Esophagus muscularis mucosa (tissue), 4 donors: ENCODE results near the gene DOK3. TPM values are rescaled to one million over a fixed set of nuclear protein-coding genes. Genes with fewer than 3 reads are reported as not detected.

Experiments used
- DNase-seq: peaks from one replicate; pipeline ENCODE4 v3.0.0-alpha.2; 2017; ENCODE audit errors: extremely low spot score
- H3K27ac ChIP-seq, 4 donors: fragments of 200-600 bp; sonication (generic); replicated peaks in 1 of 4; 1 replicate in 3 of 4; 2 replicates in 1 of 4; pipeline ENCODE4 v1.5.1; 2016 to 2019; ENCODE audit warnings: mild to moderate bottlenecking in 1 of 4
- H3K27me3 ChIP-seq, 4 donors: fragments of 200-600 bp; sonication (generic); one replicate each; pipeline versions ENCODE4 v1.5.1 to v1.6.0; 2016 to 2019
- H3K36me3 ChIP-seq, 4 donors: fragments of 200-600 bp; sonication (generic); one replicate each; pipeline ENCODE4 v1.5.1; 2016 to 2019
- H3K4me1 ChIP-seq, 4 donors: fragments of 200-600 bp; sonication (generic); one replicate each; pipeline ENCODE4 v1.5.1; 2016 to 2019
- H3K4me3 ChIP-seq, 4 donors: fragments of 200-600 bp; sonication (generic); 1 replicate in 2 of 4; 2 replicates in 2 of 4; pipeline ENCODE4 v1.5.1; 2016 to 2019; ENCODE audit warnings: mild to moderate bottlenecking in 4 of 4, moderate library complexity in 1 of 4
- H3K9me3 ChIP-seq, 4 donors: fragments of 200-600 bp; sonication (generic); 1 replicate in 3 of 4; 2 replicates in 1 of 4; pipeline ENCODE4 v1.5.1; 2016 to 2019
- EP300 ChIP-seq: sonication (generic); formaldehyde crosslinking; IDR thresholded peaks from one replicate; pipeline ENCODE4 v1.6.1; 2017; ENCODE audit warnings: antibody characterized with exemption
- POLR2A ChIP-seq: fragments of 450-650 bp; IDR thresholded peaks from one replicate; pipeline ENCODE4 v1.6.1; 2017; ENCODE audit warnings: antibody characterized with exemption, moderate library complexity, mild to moderate bottlenecking, low read depth
- POLR2AphosphoS5 ChIP-seq, 2 donors: sonication (generic); formaldehyde crosslinking; IDR thresholded peaks; one replicate each; pipeline ENCODE4 v1.6.1; 2017; ENCODE audit warnings: antibody characterized with exemption in 2 of 2
- WGBS: methylation state at CpG from one replicate; pipeline ENCODE4 v1.1.5; 2018; 5-methylcytosine and 5-hydroxymethylcytosine counted together
- intact Hi-C: fragments of 100-400 bp; cut with DNase I; formaldehyde crosslinking; loops from one replicate; pipeline ENCODE4 v1.15.1; 2023
- total RNA-seq, 4 donors: library from RNA; depleted of rRNA; stranded (reverse); fragments of >200 nt; gene quantifications; one replicate each; pipeline versions ENCODE4 v1.1.0 to v1.2.1, GENCODE V29; 2016
- TF ChIP-seq, protein P1 (sequence below), 3 experiments: fragments of 200-600 bp in 2 of 3; fragments of 450-650 bp in 1 of 3; sonication (generic) in 2 of 3; IDR thresholded peaks; one replicate each; pipeline ENCODE4 v1.5.1; 2017 to 2019; ENCODE audit warnings: antibody characterized with exemption in 3 of 3, mild to moderate bottlenecking in 2 of 3, moderate library complexity in 1 of 3

Gene DOK3
- total RNA-seq, 4 donors from 2014 or later, result 6.7 to 15.2 (median 7.5) TPM

- DNase-seq, result no peak
- intact Hi-C loops, result no loop called here
- Histone ChIP-seq H3K4me3 (no peak overlapping the region), H3K27ac (no peak overlapping the region), H3K9me3 (no peaks in the 10 kb centered on the region), H3K36me3 (peaks cover 66 to 100% (median 98%) of the 10 kb centered on the region in 4 donors), H3K4me1 (peaks cover 0 to 22% (median 5%) of the 10 kb centered on the region in 4 donors), H3K27me3 (no peaks in the 10 kb centered on the region)
- WGBS, result 82% methylated on average over 4 of the region's 12 CpGs
- TF ChIP-seq, protein P1, sequence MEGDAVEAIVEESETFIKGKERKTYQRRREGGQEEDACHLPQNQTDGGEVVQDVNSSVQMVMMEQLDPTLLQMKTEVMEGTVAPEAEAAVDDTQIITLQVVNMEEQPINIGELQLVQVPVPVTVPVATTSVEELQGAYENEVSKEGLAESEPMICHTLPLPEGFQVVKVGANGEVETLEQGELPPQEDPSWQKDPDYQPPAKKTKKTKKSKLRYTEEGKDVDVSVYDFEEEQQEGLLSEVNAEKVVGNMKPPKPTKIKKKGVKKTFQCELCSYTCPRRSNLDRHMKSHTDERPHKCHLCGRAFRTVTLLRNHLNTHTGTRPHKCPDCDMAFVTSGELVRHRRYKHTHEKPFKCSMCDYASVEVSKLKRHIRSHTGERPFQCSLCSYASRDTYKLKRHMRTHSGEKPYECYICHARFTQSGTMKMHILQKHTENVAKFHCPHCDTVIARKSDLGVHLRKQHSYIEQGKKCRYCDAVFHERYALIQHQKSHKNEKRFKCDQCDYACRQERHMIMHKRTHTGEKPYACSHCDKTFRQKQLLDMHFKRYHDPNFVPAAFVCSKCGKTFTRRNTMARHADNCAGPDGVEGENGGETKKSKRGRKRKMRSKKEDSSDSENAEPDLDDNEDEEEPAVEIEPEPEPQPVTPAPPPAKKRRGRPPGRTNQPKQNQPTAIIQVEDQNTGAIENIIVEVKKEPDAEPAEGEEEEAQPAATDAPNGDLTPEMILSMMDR (IDR thresholded peaks at IDR 0.05), result no peak
- TF ChIP-seq POLR2AphosphoS5 (IDR thresholded peaks at IDR 0.05) (no peak), POLR2A (no peak), EP300 (no peak)
Observed at GRCh38 chr5:177524539-177524900, 14.9 kb upstream of the DOK3 start.

DNA sequence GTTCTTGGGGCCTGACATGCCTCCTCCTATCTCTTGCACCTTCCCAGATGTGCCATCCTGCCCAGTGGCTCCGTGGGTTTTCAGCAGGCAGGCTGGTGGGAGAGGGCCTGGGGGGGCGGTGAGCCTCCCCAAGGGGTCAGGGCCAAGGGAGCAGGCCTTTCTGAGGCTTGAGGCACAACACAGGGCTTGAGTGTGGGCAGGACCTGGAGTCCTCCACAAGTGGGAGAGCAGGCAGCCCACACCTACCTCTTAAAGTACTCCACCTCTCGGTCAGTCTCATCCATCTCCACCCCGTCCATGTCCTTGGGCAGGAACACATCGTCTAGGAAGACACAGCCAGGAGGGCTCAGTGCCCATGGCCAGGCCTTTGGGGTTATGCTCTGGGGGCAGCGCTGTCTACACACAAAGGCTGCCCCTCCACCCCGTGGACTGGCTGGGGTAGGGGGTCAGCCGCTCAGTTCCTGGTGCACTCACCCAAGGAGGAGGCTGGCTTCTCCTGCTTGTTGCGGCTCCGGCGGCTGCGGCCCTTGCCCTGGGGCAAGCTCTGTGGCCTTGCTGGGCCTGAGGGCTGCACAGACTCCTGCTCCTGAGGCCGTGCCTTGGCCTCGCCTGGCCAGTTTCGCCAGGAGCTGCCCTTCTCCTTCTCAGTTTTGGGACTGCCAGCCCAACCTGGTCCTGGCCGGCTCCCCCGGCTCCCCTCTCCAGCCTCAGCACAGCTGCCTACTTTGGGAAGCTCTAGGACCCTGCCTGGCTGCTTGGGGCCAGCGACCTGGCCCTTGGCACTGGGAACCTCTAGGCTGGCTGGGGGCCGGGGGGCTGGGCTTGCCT is 14.3 kb upstream of the DOK3 start:
- no peak overlapping the region for H3K27ac ChIP-seq
- peaks cover 0 to 22% (median 6%) of the 10 kb centered on the region in 4 donors for H3K4me1 ChIP-seq
- WGBS, result 87% methylated on average over 5 of the region's 19 CpGs
- intact Hi-C loops, result no loop called here
- DNase-seq, result no peak
- H3K4me3 ChIP-seq, result no peak overlapping the region
- peaks cover 66 to 99% (median 95%) of the 10 kb centered on the region in 4 donors for H3K36me3 ChIP-seq
- no peak for TF ChIP-seq EP300
- no peak for TF ChIP-seq POLR2AphosphoS5 (IDR thresholded peaks at IDR 0.05)
- TF ChIP-seq, protein P1 (IDR thresholded peaks at IDR 0.05), result no peak
- TF ChIP-seq POLR2A, result no peak
- H3K9me3 ChIP-seq, result no peaks in the 10 kb centered on the region
- no peaks in the 10 kb centered on the region for H3K27me3 ChIP-seq

GRCh38 chr5:177520916-177521513 is 11.4 kb upstream of the DOK3 start:
- no peak for TF ChIP-seq POLR2A
- TF ChIP-seq, protein P1 (IDR thresholded peaks at IDR 0.05), result no peak
- no peak for TF ChIP-seq POLR2AphosphoS5 (IDR thresholded peaks at IDR 0.05)
- TF ChIP-seq EP300, result no peak
- no peaks in the 10 kb centered on the region for H3K9me3 ChIP-seq
- no peak overlapping the region for H3K4me3 ChIP-seq
- H3K36me3 ChIP-seq, result peaks cover 44 to 70% (median 67%) of the 10 kb centered on the region in 4 donors
- no peaks in the 10 kb centered on the region for H3K27me3 ChIP-seq
- H3K27ac ChIP-seq, result no peak overlapping the region
- peaks cover 7 to 27% (median 14%) of the 10 kb centered on the region in 4 donors for H3K4me1 ChIP-seq
- WGBS, result 61% methylated on average over 2 of the region's 2 CpGs
- DNase-seq, result no peak
- intact Hi-C loops, result no loop called here

DNA sequence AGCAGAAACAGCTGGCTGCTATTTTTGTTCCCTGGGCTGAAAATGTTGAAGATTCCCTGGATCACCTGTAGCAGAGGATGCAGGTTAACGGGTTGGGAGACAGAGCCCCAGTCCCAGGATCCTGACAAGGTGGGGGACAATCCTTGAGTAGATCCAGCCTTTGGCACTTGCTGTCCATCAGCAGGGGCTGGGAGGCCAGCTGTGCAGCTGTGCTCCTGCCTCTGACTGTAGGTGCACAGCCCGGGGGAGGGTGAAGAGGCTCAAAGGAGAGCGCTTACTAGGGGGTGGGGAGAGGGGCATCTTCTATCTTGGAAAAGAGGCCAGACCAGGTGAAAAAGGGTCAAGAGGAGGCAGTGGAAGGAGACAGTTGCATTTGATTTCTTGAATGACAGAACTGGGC is 10.6 kb upstream of the DOK3 start:
- no peak for TF ChIP-seq POLR2A
- no peak for TF ChIP-seq EP300
- no peak for TF ChIP-seq POLR2AphosphoS5 (IDR thresholded peaks at IDR 0.05)
- TF ChIP-seq, protein P1 (IDR thresholded peaks at IDR 0.05), result no peak
- Histone ChIP-seq H3K9me3 (no peaks in the 10 kb centered on the region), H3K4me1 (peaks cover 14 to 35% (median 21%) of the 10 kb centered on the region in 4 donors), H3K36me3 (peaks cover 44 to 66% (median 64%) of the 10 kb centered on the region in 4 donors), H3K27ac (no peak overlapping the region), H3K4me3 (no peak overlapping the region), H3K27me3 (no peaks in the 10 kb centered on the region)
- WGBS, result 90% methylated on average over 3 of the region's 3 CpGs
- intact Hi-C loops, result no loop called here
- no peak for DNase-seq
